NK-92 (cell line): ENCODE results near the gene TMEM269.
A peak's percentile ranks its signal among the peaks of the same experiment; 100 is the strongest.
"Not testable (repeated sequence)": the region's sequence is repeated elsewhere in the genome, so short reads cannot be mapped to it uniquely, and the experiment has no call there.

Experiments
- DNase-seq: peaks from one replicate; lab custom pipeline; 2025; ENCODE audit not compliant: unreplicated experiment; lab: John Stamatoyannopoulos, UW

The TMEM269 gene

DNA sequence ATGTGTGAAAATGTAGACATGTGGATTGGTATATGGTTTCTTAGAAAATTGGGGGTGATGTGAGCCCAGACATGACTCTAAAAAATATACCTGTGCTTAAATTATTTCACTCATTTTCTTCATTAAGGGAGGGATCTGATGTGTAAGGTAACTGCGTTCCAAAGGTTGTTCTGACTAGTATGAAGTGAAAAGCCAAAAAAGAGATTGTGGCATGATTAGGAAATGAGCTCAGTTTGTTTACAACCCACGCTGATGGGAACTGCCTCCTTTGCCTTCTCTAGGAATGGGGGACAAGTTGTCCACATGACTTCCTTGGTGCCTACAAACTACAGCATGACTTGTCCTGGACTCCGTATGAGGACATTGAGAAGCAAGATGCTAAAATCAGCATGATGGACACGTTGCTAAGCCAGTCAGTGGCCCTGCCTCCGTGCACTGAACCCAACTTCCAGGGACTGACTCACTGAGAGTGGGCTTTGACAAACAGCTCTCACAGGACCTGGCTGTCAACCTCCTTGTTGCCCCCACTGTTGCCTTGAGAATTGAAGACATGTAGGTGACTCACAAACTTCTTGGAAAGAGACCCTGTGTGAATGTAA lies 9.8 kb upstream of the TMEM269 start:
- no peak for DNase-seq

- no peak for DNase-seq
Measured at GRCh38 chr1:42776502-42776901, 8.3 kb upstream of the TMEM269 start.

DNA sequence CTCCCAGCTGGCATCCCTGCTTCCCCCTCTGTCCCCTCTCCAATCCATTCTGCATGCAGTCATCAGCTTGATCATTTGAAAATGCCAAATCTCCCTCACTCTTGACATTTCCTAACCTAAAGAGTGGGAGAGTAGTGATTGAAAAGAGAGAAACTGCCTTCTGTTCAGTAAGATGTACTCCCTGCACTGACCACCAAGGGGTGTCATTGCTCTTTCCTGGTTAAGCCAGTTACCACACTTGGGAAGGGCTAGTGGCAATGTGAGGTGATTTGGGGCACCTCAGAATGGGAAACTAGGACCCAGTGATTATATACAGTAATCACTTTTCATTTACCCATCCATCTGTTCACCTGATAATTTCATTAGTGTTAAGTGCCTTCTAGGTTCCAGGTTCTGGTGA lies 6.9 kb upstream of the TMEM269 start:
- DNase-seq: no peak

- DNase-seq: no peak
Measured at GRCh38 chr1:42779725-42780124, 5.1 kb upstream of the TMEM269 start.

DNA sequence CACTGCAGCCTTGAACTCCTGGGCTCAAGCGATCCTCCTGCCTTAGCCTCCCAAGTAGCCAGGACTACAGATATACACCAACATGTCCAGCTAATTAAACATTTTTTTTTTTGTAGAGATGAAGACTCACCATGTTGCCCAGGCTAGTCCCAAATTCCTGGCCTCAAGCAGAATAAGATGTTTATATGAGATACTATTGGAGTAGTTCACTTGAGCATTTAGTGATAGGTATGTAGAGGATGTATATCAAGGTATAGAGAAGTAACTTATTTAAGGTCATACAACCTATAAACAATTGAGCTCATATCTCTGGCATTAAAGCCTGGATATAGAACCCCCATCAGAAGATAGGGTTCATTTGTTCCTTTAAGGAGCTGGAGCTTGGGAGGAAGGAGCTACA lies 4.6 kb upstream of the TMEM269 start:
- no peak for DNase-seq

GRCh38 chr1:42783092-42783491 lies 1.7 kb upstream of the TMEM269 start:
- no peak for DNase-seq

- no peak for DNase-seq
Measured at GRCh38 chr1:42784547-42784945, 245 bp upstream of the TMEM269 start.

DNA sequence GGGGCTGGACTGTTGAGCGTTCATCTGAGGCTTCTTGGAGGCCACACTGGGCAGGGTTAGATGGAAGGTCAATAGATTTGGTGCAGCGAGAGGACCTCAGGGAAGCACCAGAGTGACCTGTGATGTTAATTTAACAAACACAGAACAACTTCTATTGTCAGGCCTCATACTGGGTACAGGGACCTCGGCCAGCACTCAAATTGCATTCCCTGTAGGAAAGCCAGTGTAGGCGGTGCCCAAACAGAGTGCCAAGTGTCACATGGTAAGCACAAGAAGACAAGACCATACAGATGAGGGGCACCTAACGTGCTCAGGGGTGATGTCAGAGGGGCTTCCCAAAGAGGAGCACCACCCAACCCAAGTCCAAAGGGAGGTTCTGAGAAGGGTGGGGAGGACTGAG lies 1.3 kb downstream of the TMEM269 start:
- DNase-seq: no peak

- DNase-seq: no peak
Measured at GRCh38 chr1:42788021-42788420, 3.2 kb downstream of the TMEM269 start.

GRCh38 chr1:42793824-42794223 lies 9.0 kb downstream of the TMEM269 start:
- no peak for DNase-seq

- no peak for DNase-seq
Measured at GRCh38 chr1:42797414-42797813, 12.6 kb downstream of the TMEM269 start.

GRCh38 chr1:42797979-42798378 lies 13.2 kb downstream of the TMEM269 start:
- DNase-seq: no peak

DNA sequence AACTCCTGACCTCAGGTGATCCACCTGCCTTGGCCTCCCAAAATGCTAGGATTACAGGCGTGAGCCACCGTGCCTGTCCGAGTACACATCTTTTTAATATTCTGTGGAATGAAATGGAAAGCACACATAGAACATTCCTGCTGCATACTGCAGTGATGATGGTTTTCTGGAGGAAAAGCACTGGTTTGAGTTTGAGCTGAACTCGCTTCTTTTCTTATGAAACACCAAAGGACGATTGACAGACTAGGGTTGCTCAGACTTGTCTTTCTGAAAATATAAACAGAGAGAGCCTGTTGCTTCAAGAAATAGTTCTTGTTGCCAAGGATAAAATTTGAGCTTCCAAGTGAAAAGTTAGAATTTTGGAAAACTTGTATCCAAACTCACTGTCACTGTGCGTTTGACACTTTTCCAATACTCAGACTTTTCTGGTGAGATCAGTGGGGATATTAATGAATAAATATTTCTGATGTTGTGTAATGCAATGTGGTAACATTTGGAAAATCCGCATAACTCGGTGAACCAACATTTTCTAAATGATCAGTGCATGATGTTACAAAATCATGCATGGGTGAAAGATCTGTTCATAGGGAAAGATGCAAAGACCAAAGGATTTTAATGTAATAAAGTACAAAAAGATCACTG lies 17.2 kb downstream of the TMEM269 start:
- no peak for DNase-seq

DNA sequence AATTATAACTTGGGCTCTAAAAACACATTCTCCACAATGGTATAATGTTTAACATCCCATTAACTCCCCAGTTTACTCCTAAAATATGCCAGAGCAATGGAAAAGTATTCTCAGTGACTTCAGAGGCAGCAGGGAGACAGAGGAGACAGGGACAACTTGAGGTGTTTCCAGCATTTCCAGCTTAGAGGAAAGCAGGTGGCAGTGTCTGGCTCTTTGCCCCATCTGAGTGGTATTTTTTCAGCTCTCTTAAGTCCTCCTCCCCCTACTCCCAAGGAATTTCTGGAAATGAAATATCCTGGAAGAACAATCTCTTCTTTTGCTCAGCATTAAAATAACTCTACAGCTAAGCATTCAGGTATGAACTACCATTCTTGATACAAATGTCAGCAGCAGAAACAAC lies 21.4 kb downstream of the TMEM269 start:
- DNase-seq: no peak

DNA sequence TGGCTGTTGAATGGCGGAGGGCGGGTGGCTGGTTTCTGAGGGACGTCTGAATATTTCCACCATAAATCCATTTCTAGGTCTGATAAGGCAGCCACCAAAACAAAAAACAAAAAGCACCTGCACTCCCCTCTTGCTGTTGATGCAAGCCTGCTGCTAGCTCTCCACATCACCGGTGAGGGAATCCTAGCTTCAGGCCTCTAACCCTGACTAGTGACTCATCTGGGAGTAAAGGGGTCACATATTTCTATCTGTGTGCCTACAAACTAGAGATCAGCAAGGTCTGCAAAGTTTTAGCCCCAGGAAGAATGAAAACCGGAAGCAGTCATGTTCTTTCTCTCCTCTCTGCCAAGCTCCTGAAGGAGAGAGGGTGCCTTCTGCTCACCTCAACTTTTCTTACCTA lies 21.8 kb downstream of the TMEM269 start:
- no peak for DNase-seq

GRCh38 chr1:42807056-42807668 lies 22.4 kb downstream of the TMEM269 start:
- DNase-seq: no peak

GRCh38 chr1:42814815-42815214 lies 30.0 kb downstream of the TMEM269 start:
- DNase-seq: not testable (repeated sequence)

GRCh38 chr1:42815941-42816584 lies 31.3 kb downstream of the TMEM269 start:
- no peak for DNase-seq

DNA sequence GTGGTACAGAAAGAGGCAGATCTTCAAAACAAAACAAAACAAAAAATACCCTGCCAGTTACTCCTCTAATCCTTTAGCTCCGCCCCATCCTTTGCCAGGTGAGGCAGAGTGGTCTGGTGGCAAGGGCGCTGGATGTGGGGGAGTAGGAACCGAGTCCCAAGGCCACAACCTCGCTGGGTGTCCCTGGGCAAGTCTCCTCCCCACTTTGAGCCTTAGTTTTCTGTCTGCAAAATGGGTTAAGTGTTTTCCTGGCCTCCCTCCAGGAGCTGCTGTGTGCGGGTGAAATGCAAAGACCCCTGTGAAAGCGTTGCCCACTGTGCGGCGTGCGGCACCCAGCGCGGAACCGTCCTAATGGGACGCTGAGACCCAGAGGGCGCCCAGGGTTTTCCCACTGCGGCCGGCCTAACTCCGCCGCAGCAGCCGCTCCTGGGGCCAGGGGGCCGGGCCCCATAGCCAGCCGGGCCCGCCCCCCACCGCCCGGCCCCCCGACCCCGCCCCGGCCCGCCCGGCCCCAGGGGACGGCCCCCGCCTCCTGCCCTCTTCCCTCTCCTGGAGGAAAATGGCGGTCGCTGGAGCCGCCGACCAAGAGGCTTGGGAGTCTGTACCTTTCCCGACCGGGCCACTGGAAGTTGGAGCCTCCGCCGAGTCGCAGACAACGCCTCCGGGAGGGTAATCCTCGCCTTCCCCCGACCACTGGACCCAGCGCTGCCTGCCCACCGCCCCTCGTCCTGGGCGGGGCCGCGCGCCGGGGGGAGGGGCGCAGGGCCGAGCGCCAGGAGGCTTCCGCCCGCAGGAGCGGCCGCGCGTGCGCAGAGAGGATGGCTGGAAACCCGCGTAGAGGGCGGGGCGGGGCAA lies 32.0 kb downstream of the TMEM269 start, which contains the start of the genes ERMAP and SVBP:
ERMAP (plus strand) TSS at position 538 of the 855 bp plus-strand sequence. CDS start 13,327 bp downstream, outside the sequence.
SVBP (minus strand) TSS at position 813 of the 855 bp plus-strand sequence. CDS start 853 bp downstream, outside the sequence.
- DNase-seq: peak; percentile 48

- DNase-seq: no peak
Measured at GRCh38 chr1:42817440-42817767, 32.6 kb downstream of the TMEM269 start.

DNA sequence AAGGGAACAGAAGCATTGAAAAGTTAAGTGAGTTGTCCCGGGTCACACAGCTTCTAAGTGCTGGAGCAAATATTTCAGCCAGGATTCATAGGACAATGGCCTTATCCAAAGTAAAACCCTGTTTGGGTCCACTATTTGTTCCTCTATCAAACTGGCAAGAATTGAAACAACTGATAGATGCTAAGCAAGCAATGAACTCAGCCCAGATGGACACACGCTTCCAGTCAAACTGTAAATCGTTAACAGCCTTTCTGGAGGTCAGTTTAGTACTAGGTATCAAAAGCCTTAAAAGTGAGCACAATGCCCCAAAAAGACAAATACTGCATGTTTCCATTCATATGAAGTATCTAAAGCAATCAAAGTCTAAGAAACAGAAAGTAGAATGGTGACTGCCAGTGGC lies 33.2 kb downstream of the TMEM269 start:
- no peak for DNase-seq
